GM23338 (cell line): Measurements from ENCODE around the gene CNTN5. TPM values are rescaled to one million over a fixed set of nuclear protein-coding genes. Genes with fewer than 3 reads are reported as not detected.

Source experiments
- ATAC-seq: fragments of 200-7000 bp; cut with Tn5 transposase; 3 replicates; pipeline ENCODE4 v1.9.1; 2020
- DNase-seq: peaks from one replicate; pipeline ENCODE4 v3.0.0-alpha.2; 2015; ENCODE audit warnings: low spot score
- H2AFZ ChIP-seq: fragments of 200-600 bp; sonication (generic); 2 replicates; pipeline ENCODE4 v1.8.0; 2016; ENCODE audit warnings: antibody characterized with exemption, mild to moderate bottlenecking, moderate library complexity
- H3F3A ChIP-seq: fragments of 200-600 bp; sonication (generic); replicated peaks from 2 replicates; pipeline ENCODE4 v1.8.0; 2017; ENCODE audit warnings: antibody characterized with exemption, mixed run types, low read depth
- H3K27ac ChIP-seq: fragments of 200-600 bp; sonication (generic); 2 replicates; pipeline ENCODE4 v1.6.1; 2016; ENCODE audit warnings: low read depth
- H3K27me3 ChIP-seq: fragments of 200-600 bp; sonication (generic); 2 replicates; pipeline ENCODE4 v1.8.0; 2016; ENCODE audit warnings: mild to moderate bottlenecking, mixed run types, moderate library complexity; ENCODE audit not compliant: insufficient read depth
- H3K36me3 ChIP-seq: fragments of 200-600 bp; sonication (generic); 2 replicates; pipeline ENCODE4 v1.8.0; 2016; ENCODE audit warnings: mild to moderate bottlenecking; ENCODE audit not compliant: insufficient read depth
- H3K4me1 ChIP-seq: fragments of 200-600 bp; sonication (generic); 2 replicates; pipeline ENCODE4 v1.8.0; 2016; ENCODE audit warnings: mild to moderate bottlenecking, moderate library complexity; ENCODE audit not compliant: insufficient read depth
- H3K4me2 ChIP-seq: fragments of 200-600 bp; sonication (generic); 2 replicates; pipeline ENCODE4 v1.7.1; 2017; ENCODE audit warnings: mixed run types
- H3K4me3 ChIP-seq: fragments of 200-600 bp; sonication (generic); 2 replicates; pipeline ENCODE4 v1.6.1; 2016; ENCODE audit warnings: mixed run types
- H3K79me2 ChIP-seq: fragments of 200-600 bp; sonication (generic); replicated peaks from 2 replicates; pipeline ENCODE4 v1.8.0; 2017; ENCODE audit warnings: mild to moderate bottlenecking; ENCODE audit not compliant: insufficient read depth
- H3K9me2 ChIP-seq: fragments of 200-600 bp; sonication (generic); 2 replicates; pipeline ENCODE4 v1.8.0; 2017; ENCODE audit not compliant: insufficient read depth
- H4K20me1 ChIP-seq: fragments of 200-600 bp; sonication (generic); replicated peaks from 2 replicates; pipeline ENCODE4 v1.8.0; 2017; ENCODE audit warnings: mild to moderate bottlenecking; ENCODE audit not compliant: insufficient read depth
- H3K27ac Mint-ChIP-seq: 2 replicates; pipeline ENCODE4 v1.8.0; 2020; ENCODE audit warnings: inconsistent platforms, mild to moderate bottlenecking, moderate library complexity, mixed read lengths
- H3K27me3 Mint-ChIP-seq: 3 replicates; pipeline ENCODE4 v1.8.0; 2022; ENCODE audit warnings: low read depth, mild to moderate bottlenecking, moderate library complexity, mixed read lengths, inconsistent platforms; ENCODE audit not compliant: insufficient read depth, poor library complexity
- H3K36me3 Mint-ChIP-seq: 3 replicates; pipeline ENCODE4 v1.8.0; 2021; ENCODE audit warnings: low read depth, mild to moderate bottlenecking, inconsistent platforms, moderate library complexity, mixed read lengths
- H3K4me1 Mint-ChIP-seq: 3 replicates; pipeline ENCODE4 v1.8.0; 2020; ENCODE audit warnings: mild to moderate bottlenecking, inconsistent platforms, mixed read lengths
- H3K4me3 Mint-ChIP-seq: 3 replicates; pipeline ENCODE4 v1.8.0; 2021; ENCODE audit warnings: moderate library complexity, mild to moderate bottlenecking, inconsistent platforms, mixed read lengths
- H3K9me3 Mint-ChIP-seq: 3 replicates; pipeline ENCODE4 v1.8.0; 2020; ENCODE audit warnings: moderate library complexity, mild to moderate bottlenecking, inconsistent platforms, mixed read lengths
- ETS1 ChIP-seq: IDR thresholded peaks from 2 replicates; pipeline ENCODE4 v1.6.1; 2016; ENCODE audit warnings: antibody characterized with exemption
- EZH2 ChIP-seq: fragments of 200-600 bp; sonication (generic); IDR thresholded peaks from one replicate; pipeline ENCODE4 v1.8.0; 2017; ENCODE audit warnings: antibody characterized with exemption, mild to moderate bottlenecking, low read depth; ENCODE audit not compliant: unreplicated experiment
- EZH2phosphoT487 ChIP-seq: fragments of 200-600 bp; sonication (generic); IDR thresholded peaks from one replicate; pipeline ENCODE4 v1.8.1; 2018; ENCODE audit warnings: antibody characterized with exemption; ENCODE audit not compliant: unreplicated experiment
- POLR2AphosphoS5 ChIP-seq: IDR thresholded peaks from 2 replicates; pipeline ENCODE4 v1.6.1; 2016; ENCODE audit warnings: antibody characterized with exemption, low read depth
- REST ChIP-seq: IDR thresholded peaks from one replicate; pipeline ENCODE4 v1.6.1; 2018; ENCODE audit warnings: antibody characterized with exemption; ENCODE audit not compliant: unreplicated experiment
- ZNF114 ChIP-seq: fragments of 250-450 bp; sonication (Bioruptor Pico); IDR thresholded peaks from 2 replicates; pipeline ENCODE4 v1.5.0; 2020; ENCODE audit warnings: mild to moderate bottlenecking, moderate library complexity
- ZNF462 ChIP-seq: fragments of 250-450 bp; sonication (Bioruptor Pico); IDR thresholded peaks from 2 replicates; pipeline ENCODE4 v1.5.0; 2020; ENCODE audit warnings: mild to moderate bottlenecking, moderate library complexity
- polyA plus RNA-seq: library from polyadenylated mRNA; unstranded; fragments of >200 nt; fragmentation: Nextera tagmentation; extraction: Ambion mirVana; gene quantifications from 2 replicates; pipeline ENCODE4 v1.2.1, GENCODE V29; 2016
- total RNA-seq: library from RNA; depleted of rRNA; stranded (reverse); fragments of >200 nt; shearing (Covaris generic); gene quantifications from 2 replicates; pipeline ENCODE4 v1.2.3, GENCODE V29; 2014

Gene CNTN5
- total and polyA plus RNA-seq, 2 experiments from 2014 or later, result not detected

- no peak for TF ChIP-seq REST
Observed at GRCh38 chr11:100080381-100080780, 1059.6 kb downstream of the CNTN5 start (continued).

GRCh38 chr11:100080821-100081220 lies 1060.1 kb downstream of the CNTN5 start:
- H3K9me3 Mint-ChIP-seq, result no peaks in the 10 kb centered on the region
- peaks cover 2% of the 10 kb centered on the region for H3K27me3 Mint-ChIP-seq
- no peaks in the 10 kb centered on the region for H3K79me2 ChIP-seq
- H3K9me2 ChIP-seq, result no peaks in the 10 kb centered on the region
- no peaks in the 10 kb centered on the region for H3K36me3 ChIP-seq
- DNase-seq (no peak), ATAC-seq (no peak)
- H3K36me3 Mint-ChIP-seq, result no peaks in the 10 kb centered on the region
- no peaks in the 10 kb centered on the region; the same call in 2 of the 3 replicates for H3K4me1 Mint-ChIP-seq
- no peak overlapping the region for H3K27ac Mint-ChIP-seq
- no peak overlapping the region for H3K4me3 Mint-ChIP-seq
- H3K4me1 ChIP-seq, result peaks cover 9% of the 10 kb centered on the region
- H3K27ac ChIP-seq, result no peak overlapping the region
- no peaks in the 10 kb centered on the region for H3F3A ChIP-seq
- no peak overlapping the region for H3K4me2 ChIP-seq
- no peaks in the 10 kb centered on the region for H4K20me1 ChIP-seq
- no peaks in the 10 kb centered on the region for H3K27me3 ChIP-seq
- TF ChIP-seq POLR2AphosphoS5, result no peak
- TF ChIP-seq EZH2, result no peak
- no peak for TF ChIP-seq ZNF114 (CRISPR knock-in tag)
- no peak for TF ChIP-seq EZH2phosphoT487
- no peak overlapping the region for H3K4me3 ChIP-seq
- H2AFZ ChIP-seq, result no peak overlapping the region

- ATAC-seq, result no peak
- H3K36me3 ChIP-seq, result no peaks in the 10 kb centered on the region
Observed at GRCh38 chr11:100093698-100094097, 1072.9 kb downstream of the CNTN5 start.

More at GRCh38 chr11:100093698-100094097, 1072.9 kb downstream of the CNTN5 start:
- H3K27me3 ChIP-seq, result no peaks in the 10 kb centered on the region
- H3K27ac ChIP-seq, result no peak overlapping the region
- no peak overlapping the region for H3K4me3 ChIP-seq
- no peaks in the 10 kb centered on the region for H3K36me3 Mint-ChIP-seq
- TF ChIP-seq ETS1 (no peak), EZH2 (no peak), EZH2phosphoT487 (no peak), ZNF462 (CRISPR knock-in tag) (no peak)
- no peaks in the 10 kb centered on the region for H3K79me2 ChIP-seq
- H2AFZ ChIP-seq, result no peak overlapping the region
- no peak for DNase-seq
- no peaks in the 10 kb centered on the region for H4K20me1 ChIP-seq
- H3K4me2 ChIP-seq, result no peak overlapping the region
- no peak overlapping the region for H3K27ac Mint-ChIP-seq
- peaks cover 17% of the 10 kb centered on the region for H3K4me1 Mint-ChIP-seq
- no peaks in the 10 kb centered on the region for H3F3A ChIP-seq
- H3K27me3 Mint-ChIP-seq, result no peaks in the 10 kb centered on the region
- no peaks in the 10 kb centered on the region; the same call in 2 of the 3 replicates for H3K9me3 Mint-ChIP-seq
- peaks cover 8% of the 10 kb centered on the region for H3K4me1 ChIP-seq
- H3K9me2 ChIP-seq, result no peaks in the 10 kb centered on the region; the same call in 1 of the 2 replicates
- no peak overlapping the region for H3K4me3 Mint-ChIP-seq
